Kidney epithelial cell (primary cell): ENCODE data around the gene ARHGAP29. TPM values are rescaled to one million over a fixed set of nuclear protein-coding genes. Genes with fewer than 3 reads are reported as not detected.
"Not testable (repeated sequence)": the region's sequence is repeated elsewhere in the genome, so short reads cannot be mapped to it uniquely, and the experiment has no call there.

Source experiments
- DNase-seq: peaks from one replicate; pipeline ENCODE4 v3.0.0-alpha.2; 2010; ENCODE audit warnings: low read depth
- H3K27me3 ChIP-seq: 2 replicates; pipeline ENCODE4 v1.6.0; 2011; ENCODE audit warnings: low read length; ENCODE audit not compliant: control insufficient read depth, insufficient read depth
- H3K36me3 ChIP-seq: 2 replicates; pipeline ENCODE4 v1.5.1; 2011; ENCODE audit warnings: low read length; ENCODE audit not compliant: control insufficient read depth, insufficient read depth
- H3K4me3 ChIP-seq: 2 replicates; pipeline ENCODE4 v1.5.1; 2011; ENCODE audit warnings: low read depth, mild to moderate bottlenecking, control low read depth, low read length
- CTCF ChIP-seq: IDR thresholded peaks from 2 replicates; pipeline ENCODE4 v1.5.1; 2011; ENCODE audit warnings: mild to moderate bottlenecking, moderate library complexity, low read length, control low read depth, inconsistent platforms; ENCODE audit not compliant: insufficient read depth, poor library complexity, severe bottlenecking
- total RNA-seq: library from RNA; depleted of rRNA; stranded (reverse); fragments of >200 nt; gene quantifications from 2 replicates; pipeline ENCODE4 v1.2.3, GENCODE V29; 2015

Gene ARHGAP29
- total RNA-seq, 1 donor from 2014 or later, result 82.3 TPM

- no peak for DNase-seq
- Histone ChIP-seq H3K27me3 (no peaks in the 10 kb centered on the region), H3K36me3 (peaks cover 11% of the 10 kb centered on the region), H3K4me3 (no peak overlapping the region)
- no peak for TF ChIP-seq CTCF
These were observed 58.5 kb downstream of the ARHGAP29 start for GRCh38 chr1:94178901-94179300.

- Histone ChIP-seq H3K36me3 (peaks cover 5% of the 10 kb centered on the region), H3K27me3 (no peaks in the 10 kb centered on the region), H3K4me3 (no peak overlapping the region)
- no peak for DNase-seq
- no peak for TF ChIP-seq CTCF
These were observed 68.3 kb downstream of the ARHGAP29 start for GRCh38 chr1:94169126-94169525.

GRCh38 chr1:94165843-94166242 is 71.5 kb downstream of the ARHGAP29 start:
- Histone ChIP-seq H3K36me3 (no peaks in the 10 kb centered on the region), H3K4me3 (no peak overlapping the region), H3K27me3 (no peaks in the 10 kb centered on the region)
- DNase-seq, result no peak
- TF ChIP-seq CTCF, result no peak

GRCh38 chr1:94164885-94165284 is 72.5 kb downstream of the ARHGAP29 start:
- H3K36me3 ChIP-seq, H3K4me3 ChIP-seq, H3K27me3 ChIP-seq, DNase-seq: not testable (repeated sequence)

- DNase-seq, H3K4me3 ChIP-seq, H3K27me3 ChIP-seq, H3K36me3 ChIP-seq: not testable (repeated sequence)
These were observed 73.3 kb downstream of the ARHGAP29 start for GRCh38 chr1:94164121-94164520.

GRCh38 chr1:94163249-94163648 is 74.1 kb downstream of the ARHGAP29 start:
- H3K4me3 ChIP-seq, DNase-seq, H3K36me3 ChIP-seq, H3K27me3 ChIP-seq: not testable (repeated sequence)

- no peak for TF ChIP-seq CTCF
These were observed 76.6 kb downstream of the ARHGAP29 start for GRCh38 chr1:94160811-94161210.

More at GRCh38 chr1:94160811-94161210, 76.6 kb downstream of the ARHGAP29 start:
- H3K27me3 ChIP-seq, result no peaks in the 10 kb centered on the region
- peak; percentile 67 for DNase-seq
- no peak overlapping the region for H3K4me3 ChIP-seq
- H3K36me3 ChIP-seq, result no peaks in the 10 kb centered on the region
